GM21737 (cell line): Measurements from ENCODE around the gene FGGY.

Source experiments
- ATAC-seq: cut with Tn5 transposase; IDR thresholded peaks from one replicate; pipeline ENCODE4 v1.9.1; 2021; ENCODE audit warnings: mild to moderate bottlenecking, moderate library complexity; ENCODE audit not compliant: unreplicated experiment

The FGGY gene

GRCh38 chr1:59788825-59789224 lies 491.9 kb downstream of the FGGY start:
- no peak for ATAC-seq

DNA sequence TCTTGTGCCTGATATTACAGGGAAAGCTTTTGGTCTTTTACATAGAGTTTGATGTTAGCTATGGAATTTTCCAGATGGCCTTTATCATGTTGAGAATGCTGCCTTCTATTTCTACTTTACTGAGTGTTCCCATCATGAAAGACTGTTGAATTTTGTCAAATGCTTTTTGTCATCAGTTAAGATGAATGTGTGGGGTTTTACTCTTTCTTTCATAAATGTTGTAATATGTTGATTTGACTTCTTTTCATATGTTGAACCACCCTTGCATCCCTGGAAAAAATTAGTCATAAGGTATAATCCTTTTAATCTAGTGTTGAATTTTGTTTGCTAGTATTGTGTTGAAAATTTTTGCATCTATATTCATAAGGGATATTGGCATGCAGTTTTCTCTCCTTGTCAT lies 501.7 kb downstream of the FGGY start:
- no peak for ATAC-seq

DNA sequence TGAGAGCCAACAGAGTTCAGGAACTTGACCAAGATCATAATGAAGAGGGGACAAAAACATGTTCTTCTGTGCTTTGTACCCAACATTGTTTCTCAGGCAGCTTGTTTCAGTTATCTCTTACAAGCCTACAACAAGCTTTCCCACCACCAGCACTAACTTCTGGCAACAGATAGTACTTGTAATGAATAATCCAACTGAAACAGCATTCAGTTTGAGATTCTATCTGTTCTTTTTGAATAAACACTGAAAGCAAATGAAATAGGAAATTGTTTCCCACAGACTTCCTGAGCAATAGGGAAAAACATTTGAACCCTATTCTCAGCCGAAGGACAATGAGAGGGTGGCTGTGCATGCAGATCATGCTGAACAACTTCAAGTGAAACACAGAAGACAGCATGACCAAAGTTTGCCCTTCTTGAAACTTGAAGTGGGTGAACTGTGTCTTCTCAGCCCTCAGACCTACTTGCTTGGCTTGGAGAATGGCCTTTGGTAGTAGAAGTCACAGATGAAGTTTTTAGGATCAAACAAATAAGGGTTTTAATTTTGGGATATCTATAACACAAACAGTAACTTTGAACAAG lies 506.7 kb downstream of the FGGY start:
- ATAC-seq: no peak

GRCh38 chr1:59804301-59804700 lies 507.4 kb downstream of the FGGY start:
- ATAC-seq: no peak

DNA sequence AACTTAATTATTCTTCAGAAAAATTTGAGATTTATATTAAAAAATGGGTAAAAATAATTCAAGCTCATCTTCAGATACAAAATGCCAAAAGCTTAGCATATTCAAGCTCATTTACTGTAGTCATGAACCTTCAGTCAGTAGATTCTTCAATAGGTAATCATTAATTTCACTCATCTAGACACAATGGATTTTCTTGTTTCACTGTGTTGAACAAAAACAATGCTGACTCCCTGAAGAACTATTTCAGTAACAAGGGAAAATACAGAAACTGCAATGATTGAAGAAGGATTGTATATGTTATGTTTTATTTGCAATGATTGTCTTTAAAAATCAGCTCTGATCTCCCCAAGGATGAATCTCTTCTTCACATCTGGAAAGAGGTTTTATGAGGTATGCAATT lies 508.7 kb downstream of the FGGY start:
- ATAC-seq: no peak
